Stomach (tissue), 9 donors: ENCODE results near the gene OCA2. TPM values are rescaled to one million over a fixed set of nuclear protein-coding genes. Genes with fewer than 3 reads are reported as not detected.
"Not testable (repeated sequence)": the region's sequence is repeated elsewhere in the genome, so short reads cannot be mapped to it uniquely, and the experiment has no call there.

Experiments
- DNase-seq, 2 donors: peaks; one replicate each; pipeline versions ENCODE4 v3.0.0 to v3.0.0-alpha.2; 2013 to 2019
- H3K27ac ChIP-seq, 5 donors: fragments of 200-600 bp in 4 of 5; sonication (generic) in 4 of 5; one replicate each; pipeline ENCODE4 v1.5.1; 2013 to 2019; ENCODE audit warnings: mild to moderate bottlenecking in 1 of 5, moderate library complexity in 1 of 5
- H3K27me3 ChIP-seq, 3 donors: fragments of 200-600 bp; sonication (generic); one replicate each; pipeline ENCODE4 v1.5.1; 2017 to 2019; ENCODE audit warnings: mixed run types in 1 of 3
- H3K36me3 ChIP-seq, 4 donors: fragments of 200-600 bp; sonication (generic); 1 replicate in 3 of 4; 2 replicates in 1 of 4; pipeline ENCODE4 v1.5.1; 2016 to 2019
- H3K4me1 ChIP-seq, 4 donors: fragments of 200-600 bp; sonication (generic); one replicate each; pipeline ENCODE4 v1.5.1; 2016 to 2019
- H3K4me3 ChIP-seq, 4 donors: fragments of 200-600 bp; sonication (generic) in 3 of 4; one replicate each; pipeline ENCODE4 v1.5.1; 2016 to 2019; ENCODE audit warnings: mild to moderate bottlenecking in 1 of 4
- H3K9me3 ChIP-seq, 4 donors: fragments of 200-600 bp; sonication (generic); one replicate each; pipeline ENCODE4 v1.5.1; 2016 to 2019
- CTCF ChIP-seq, 7 experiments: fragments of 450-650 bp in 4 of 7; fragments of 200-600 bp in 3 of 7; sonication (generic) in 3 of 7; IDR thresholded peaks; one replicate each; pipeline ENCODE4 v1.5.1; 2016 to 2019; ENCODE audit warnings: antibody characterized with exemption in 7 of 7, control low read depth in 2 of 7, mild to moderate bottlenecking in 1 of 7
- EP300 ChIP-seq: sonication (generic); formaldehyde crosslinking; IDR thresholded peaks from one replicate; pipeline ENCODE4 v1.6.1; 2017; ENCODE audit warnings: antibody characterized with exemption
- POLR2A ChIP-seq, 4 donors: fragments of 450-650 bp; IDR thresholded peaks; one replicate each; pipeline ENCODE4 v1.6.1; 2016; ENCODE audit warnings: antibody characterized with exemption in 4 of 4, control low read depth in 2 of 4, mild to moderate bottlenecking in 1 of 4, moderate library complexity in 1 of 4
- POLR2AphosphoS5 ChIP-seq, 3 donors: sonication (generic); formaldehyde crosslinking; IDR thresholded peaks; one replicate each; pipeline ENCODE4 v1.6.1; 2016; ENCODE audit warnings: antibody characterized with exemption in 3 of 3
- WGBS, 5 donors: extraction: QIAGEN DNeasy Blood & Tissue Kit in 3 of 5; methylation state at CpG; one replicate each; pipeline versions ENCODE4 v1.1.5 to v1.1.7; 2013 to 2018; 5-methylcytosine and 5-hydroxymethylcytosine counted together
- intact Hi-C: fragments of 100-400 bp; cut with DNase I; formaldehyde crosslinking; loops from one replicate; pipeline ENCODE4 v1.15.1; 2023; ENCODE audit warnings: low total_unique reads
- polyA plus RNA-seq, 3 donors: library from polyadenylated mRNA; stranded (reverse); fragments of 200-250 nt; gene quantifications; one replicate each; pipeline ENCODE4 v1.2.3, GENCODE V29; 2013
- total RNA-seq, 5 donors: library from RNA; depleted of rRNA; stranded (reverse); fragments of >200 nt; gene quantifications; one replicate each; pipeline versions ENCODE4 v1.1.0 to v1.2.3, GENCODE V29; 2014 to 2016
- donor health status: healthy with polysubstance abuse.
- donor health status: Bipolar disorder and iron deficiency.
- donor health status: healthy.

The OCA2 gene
- total and polyA plus RNA-seq, 8 donors: 0.12 to 0.89 (median 0.65) TPM; not detected in 4

- TF ChIP-seq POLR2A (IDR thresholded peaks at IDR 0.05) (no peak), CTCF (IDR thresholded peaks at IDR 0.05) (no peak), POLR2AphosphoS5 (IDR thresholded peaks at IDR 0.05) (no peak), EP300 (no peak)
- Histone ChIP-seq H3K4me1 (no peaks in the 10 kb centered on the region), H3K9me3 (peaks cover 0 to 50% (median 37%) of the 10 kb centered on the region in 4 donors), H3K36me3 (no peaks in the 10 kb centered on the region), H3K27ac (no peak overlapping the region), H3K27me3 (no peaks in the 10 kb centered on the region), H3K4me3 (no peak overlapping the region)
- intact Hi-C loops: no loop called here
- no peak for DNase-seq
- WGBS, 5 donors: 85 to 92% (median 86%) methylated on average over 11 to 13 of the region's 13 CpGs
Measured at GRCh38 chr15:27769652-27770051, 329.5 kb downstream of the OCA2 start.

- no peak overlapping the region for H3K27ac ChIP-seq
- intact Hi-C loops: no loop called here
- 61 to 81% (median 78%) methylated on average over 24 of the region's 24 CpGs for WGBS, 5 donors
Measured at GRCh38 chr15:27768732-27769475, 330.2 kb downstream of the OCA2 start.

GRCh38 chr15:27767918-27768640 is 331.0 kb downstream of the OCA2 start:
- TF ChIP-seq POLR2A (IDR thresholded peaks at IDR 0.05) (no peak), POLR2AphosphoS5 (IDR thresholded peaks at IDR 0.05) (no peak), EP300 (no peak), CTCF (IDR thresholded peaks at IDR 0.05) (no peak)
- WGBS, 5 donors: 68 to 79% (median 74%) methylated on average over 14 of the region's 14 CpGs

More at GRCh38 chr15:27768732-27769475, 330.2 kb downstream of the OCA2 start:
- no peaks in the 10 kb centered on the region for H3K4me1 ChIP-seq
- no peak overlapping the region for H3K4me3 ChIP-seq
- H3K36me3 ChIP-seq: no peaks in the 10 kb centered on the region
- H3K9me3 ChIP-seq: peaks cover 0 to 47% (median 34%) of the 10 kb centered on the region in 4 donors
- DNase-seq: no peak
- TF ChIP-seq POLR2AphosphoS5 (IDR thresholded peaks at IDR 0.05) (no peak), POLR2A (IDR thresholded peaks at IDR 0.05) (no peak), EP300 (no peak), CTCF (IDR thresholded peaks at IDR 0.05) (no peak)
- H3K27me3 ChIP-seq: no peaks in the 10 kb centered on the region

GRCh38 chr15:27767430-27767829 is 331.7 kb downstream of the OCA2 start:
- DNase-seq, H3K27ac ChIP-seq, H3K4me3 ChIP-seq, H3K4me1 ChIP-seq, H3K36me3 ChIP-seq, intact Hi-C loops, H3K27me3 ChIP-seq: not testable (repeated sequence)
- H3K9me3 ChIP-seq: peaks cover 0 to 47% (median 34%) of the 10 kb centered on the region in 4 donors

More at GRCh38 chr15:27767918-27768640, 331.0 kb downstream of the OCA2 start:
- H3K9me3 ChIP-seq: peaks cover 0 to 47% (median 34%) of the 10 kb centered on the region in 4 donors
- intact Hi-C loops: no loop called here
- no peak overlapping the region for H3K27ac ChIP-seq
- no peaks in the 10 kb centered on the region for H3K4me1 ChIP-seq
- DNase-seq: no peak
- no peaks in the 10 kb centered on the region for H3K27me3 ChIP-seq
- H3K36me3 ChIP-seq: no peaks in the 10 kb centered on the region
- H3K4me3 ChIP-seq: no peak overlapping the region
